ENCODE measurements around the gene FAM217A. TPM values are rescaled to one million over a fixed set of nuclear protein-coding genes. Genes with fewer than 3 reads are reported as not detected.

FAM217A gene
- not detected in 3 replicates for total RNA-seq
- long read RNA-seq, partial matches to known transcripts, result 0 of 2 reads
- long read RNA-seq, other reads (novel, unspliced or antisense), result 2 of 2 reads

DNA sequence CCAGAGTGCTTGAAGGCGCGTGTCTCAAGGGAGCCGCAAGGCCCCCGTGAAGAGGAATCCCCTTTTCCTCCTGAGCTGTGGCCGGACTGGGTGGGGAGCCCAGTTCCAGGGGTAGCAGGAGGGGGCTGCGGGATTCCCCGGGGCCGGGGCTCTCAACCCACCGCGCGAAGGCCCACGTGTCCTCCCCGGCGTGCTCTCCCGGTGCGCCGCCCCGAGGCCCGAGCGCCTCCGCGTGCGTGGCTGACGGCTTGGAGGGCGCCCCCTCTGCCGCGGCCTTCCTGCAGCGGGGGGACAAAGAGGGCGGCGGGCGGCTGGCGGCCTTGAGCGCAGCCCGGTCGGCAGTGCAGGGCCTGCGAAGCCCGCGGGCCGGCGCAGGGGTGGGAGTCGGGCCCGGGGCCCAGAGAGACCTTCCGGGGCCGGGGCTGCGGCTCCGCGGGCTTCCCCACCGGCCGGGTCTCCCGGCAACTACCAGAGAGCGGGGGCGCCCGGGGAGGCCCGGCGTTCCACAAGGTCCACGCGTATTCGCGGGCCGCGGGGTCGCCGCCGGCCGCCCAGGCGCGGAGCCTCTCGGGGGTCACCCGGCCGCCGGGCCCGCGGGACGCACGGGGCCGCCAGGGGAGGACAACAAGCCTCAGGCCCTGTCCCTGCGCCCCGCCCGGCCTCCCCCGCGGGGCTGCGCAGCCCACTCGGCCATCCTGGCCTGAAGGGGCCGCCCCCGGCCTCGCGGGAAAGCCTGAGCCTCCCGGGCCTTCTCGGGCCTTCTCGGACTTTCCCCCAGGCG, at the start of gene FAM217A:
Gene FAM217A, minus strand, starts transcription at position 447 of the 781 bp plus-strand sequence. CDS start 1,723 bp downstream, outside the sequence.
- Mint-ChIP-seq H3K36me3 (ENCODE audit: low read depth) (no peaks in the 10 kb centered on the region), H3K27ac (ENCODE audit: unreplicated experiment) (no peak within 1 kb of the TSS), H3K4me1 (ENCODE audit: low read depth) (no peaks in the 10 kb centered on the region), H3K4me3 (ENCODE audit: unreplicated experiment) (no peak within 1 kb of the TSS), H3K27me3 (ENCODE audit: low read depth) (no peaks in the 10 kb centered on the region), H3K9me3 (ENCODE audit: low read depth) (no peaks in the 10 kb centered on the region)
- DNase-seq (ENCODE audit: low spot score), result no peak
- TF ChIP-seq, protein P1, sequence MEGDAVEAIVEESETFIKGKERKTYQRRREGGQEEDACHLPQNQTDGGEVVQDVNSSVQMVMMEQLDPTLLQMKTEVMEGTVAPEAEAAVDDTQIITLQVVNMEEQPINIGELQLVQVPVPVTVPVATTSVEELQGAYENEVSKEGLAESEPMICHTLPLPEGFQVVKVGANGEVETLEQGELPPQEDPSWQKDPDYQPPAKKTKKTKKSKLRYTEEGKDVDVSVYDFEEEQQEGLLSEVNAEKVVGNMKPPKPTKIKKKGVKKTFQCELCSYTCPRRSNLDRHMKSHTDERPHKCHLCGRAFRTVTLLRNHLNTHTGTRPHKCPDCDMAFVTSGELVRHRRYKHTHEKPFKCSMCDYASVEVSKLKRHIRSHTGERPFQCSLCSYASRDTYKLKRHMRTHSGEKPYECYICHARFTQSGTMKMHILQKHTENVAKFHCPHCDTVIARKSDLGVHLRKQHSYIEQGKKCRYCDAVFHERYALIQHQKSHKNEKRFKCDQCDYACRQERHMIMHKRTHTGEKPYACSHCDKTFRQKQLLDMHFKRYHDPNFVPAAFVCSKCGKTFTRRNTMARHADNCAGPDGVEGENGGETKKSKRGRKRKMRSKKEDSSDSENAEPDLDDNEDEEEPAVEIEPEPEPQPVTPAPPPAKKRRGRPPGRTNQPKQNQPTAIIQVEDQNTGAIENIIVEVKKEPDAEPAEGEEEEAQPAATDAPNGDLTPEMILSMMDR (IDR thresholded peaks at IDR 0.05), result no peak

DNA sequence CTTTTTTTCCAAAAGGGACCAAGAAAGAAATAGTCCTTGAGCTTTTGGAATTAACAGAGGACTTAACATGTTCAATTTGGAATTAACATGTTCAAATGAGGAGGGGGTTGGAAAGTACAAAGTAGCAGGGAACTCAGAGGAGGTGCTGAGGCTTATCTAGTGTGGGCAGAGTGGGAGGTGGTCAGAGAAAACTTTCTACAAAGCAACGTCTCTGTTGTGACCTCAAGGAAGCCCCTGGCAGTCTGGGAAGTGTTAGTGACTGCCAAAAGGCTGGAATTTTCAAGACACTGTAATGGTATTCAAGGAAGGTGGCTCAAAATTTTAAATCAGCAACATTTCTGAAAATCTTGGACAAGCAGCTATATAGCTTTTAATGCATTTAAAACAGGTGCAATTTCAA, 49.1 kb upstream of the FAM217A start:
- Mint-ChIP-seq H3K36me3 (ENCODE audit: low read depth) (peaks cover 34% of the 10 kb centered on the region), H3K9me3 (ENCODE audit: low read depth) (no peaks in the 10 kb centered on the region), H3K27ac (ENCODE audit: unreplicated experiment) (no peak overlapping the region), H3K4me3 (ENCODE audit: unreplicated experiment) (no peak overlapping the region), H3K4me1 (ENCODE audit: low read depth) (peaks cover 15% of the 10 kb centered on the region), H3K27me3 (ENCODE audit: low read depth) (no peaks in the 10 kb centered on the region)
- TF ChIP-seq, protein P1 (IDR thresholded peaks at IDR 0.05), result no peak
- DNase-seq (ENCODE audit: low spot score), result no peak

GRCh38 chr6:4125933-4126864, 47.3 kb upstream of the FAM217A start:
- Mint-ChIP-seq H3K4me3 (ENCODE audit: unreplicated experiment) (no peak overlapping the region), H3K27ac (ENCODE audit: unreplicated experiment) (peak overlapping the region; percentile 51), H3K9me3 (ENCODE audit: low read depth) (peaks cover 2% of the 10 kb centered on the region), H3K4me1 (ENCODE audit: low read depth) (peaks cover 15% of the 10 kb centered on the region), H3K27me3 (ENCODE audit: low read depth) (no peaks in the 10 kb centered on the region), H3K36me3 (ENCODE audit: low read depth) (peaks cover 28% of the 10 kb centered on the region)
- no peak for DNase-seq (ENCODE audit: low spot score)
- TF ChIP-seq, protein P1 (IDR thresholded peaks at IDR 0.05), result peak; percentile 64

DNA sequence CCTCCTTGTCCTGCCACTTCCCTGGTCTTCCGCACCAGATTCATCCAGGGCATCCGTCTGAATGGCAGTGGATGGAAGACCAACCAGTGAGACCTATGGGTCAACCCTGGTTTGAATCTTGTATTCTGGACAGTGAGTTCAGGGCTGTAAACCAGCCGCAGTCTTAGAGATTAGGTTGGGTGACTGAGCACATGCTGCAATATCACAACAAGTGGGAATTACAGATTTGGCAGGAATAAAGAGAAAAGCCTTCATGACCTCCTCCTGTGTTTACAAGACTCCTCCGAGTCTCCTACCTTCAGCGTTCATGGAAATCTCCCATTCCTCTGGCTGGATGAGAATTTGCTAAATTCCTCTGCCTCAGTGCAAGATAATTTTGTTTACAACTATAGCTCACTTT, 46.6 kb upstream of the FAM217A start:
- DNase-seq (ENCODE audit: low spot score), result no peak
- TF ChIP-seq, protein P1 (IDR thresholded peaks at IDR 0.05), result no peak
- peaks cover 33% of the 10 kb centered on the region for H3K36me3 Mint-ChIP-seq (ENCODE audit: low read depth)
- H3K27ac Mint-ChIP-seq (ENCODE audit: unreplicated experiment), result peak overlapping the region; percentile 51
- H3K4me3 Mint-ChIP-seq (ENCODE audit: unreplicated experiment), result no peak overlapping the region
- peaks cover 5% of the 10 kb centered on the region for H3K9me3 Mint-ChIP-seq (ENCODE audit: low read depth)
- no peaks in the 10 kb centered on the region for H3K27me3 Mint-ChIP-seq (ENCODE audit: low read depth)
- peaks cover 15% of the 10 kb centered on the region for H3K4me1 Mint-ChIP-seq (ENCODE audit: low read depth)

DNA sequence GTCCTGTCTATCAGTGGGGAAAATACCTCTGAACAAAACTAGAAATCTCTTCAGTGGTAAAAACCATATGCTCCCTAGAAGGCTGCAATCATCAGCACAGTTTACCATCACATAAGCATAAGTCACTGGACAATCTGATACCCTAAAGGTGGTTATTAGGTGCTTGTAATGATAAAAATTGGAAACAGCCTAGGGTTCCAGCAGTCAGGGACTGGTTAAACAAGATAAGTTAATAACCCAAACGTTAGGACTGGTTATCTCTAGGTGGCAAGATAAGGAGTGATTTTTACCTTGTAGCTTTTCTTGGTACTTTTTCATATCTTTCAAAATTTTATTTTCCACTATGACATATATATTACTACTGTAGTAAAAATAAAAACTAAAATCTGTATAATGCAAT, 45.4 kb upstream of the FAM217A start:
- no peak overlapping the region for H3K4me3 Mint-ChIP-seq (ENCODE audit: unreplicated experiment)
- TF ChIP-seq, protein P1 (IDR thresholded peaks at IDR 0.05), result no peak
- no peak overlapping the region for H3K27ac Mint-ChIP-seq (ENCODE audit: unreplicated experiment)

More for the DNA sequence above, 45.4 kb upstream of the FAM217A start:
- Mint-ChIP-seq H3K9me3 (ENCODE audit: low read depth) (peaks cover 5% of the 10 kb centered on the region), H3K4me1 (ENCODE audit: low read depth) (peaks cover 15% of the 10 kb centered on the region), H3K36me3 (ENCODE audit: low read depth) (peaks cover 29% of the 10 kb centered on the region), H3K27me3 (ENCODE audit: low read depth) (no peaks in the 10 kb centered on the region)
- no peak for DNase-seq (ENCODE audit: low spot score)
